Stomach (tissue), 9 donors: ENCODE results near the gene PTPRF. TPM values are rescaled to one million over a fixed set of nuclear protein-coding genes. Genes with fewer than 3 reads are reported as not detected.

Experiments used
- DNase-seq, 2 donors: peaks; one replicate each; pipeline versions ENCODE4 v3.0.0 to v3.0.0-alpha.2; 2013 to 2019
- H3K27ac ChIP-seq, 5 donors: fragments of 200-600 bp in 4 of 5; sonication (generic) in 4 of 5; one replicate each; pipeline ENCODE4 v1.5.1; 2013 to 2019; ENCODE audit warnings: mild to moderate bottlenecking in 1 of 5, moderate library complexity in 1 of 5
- H3K27me3 ChIP-seq, 3 donors: fragments of 200-600 bp; sonication (generic); one replicate each; pipeline ENCODE4 v1.5.1; 2017 to 2019; ENCODE audit warnings: mixed run types in 1 of 3
- H3K36me3 ChIP-seq, 4 donors: fragments of 200-600 bp; sonication (generic); 1 replicate in 3 of 4; 2 replicates in 1 of 4; pipeline ENCODE4 v1.5.1; 2016 to 2019
- H3K4me1 ChIP-seq, 4 donors: fragments of 200-600 bp; sonication (generic); one replicate each; pipeline ENCODE4 v1.5.1; 2016 to 2019
- H3K4me3 ChIP-seq, 4 donors: fragments of 200-600 bp; sonication (generic) in 3 of 4; one replicate each; pipeline ENCODE4 v1.5.1; 2016 to 2019; ENCODE audit warnings: mild to moderate bottlenecking in 1 of 4
- H3K9me3 ChIP-seq, 4 donors: fragments of 200-600 bp; sonication (generic); one replicate each; pipeline ENCODE4 v1.5.1; 2016 to 2019
- EP300 ChIP-seq: sonication (generic); formaldehyde crosslinking; IDR thresholded peaks from one replicate; pipeline ENCODE4 v1.6.1; 2017; ENCODE audit warnings: antibody characterized with exemption
- POLR2A ChIP-seq, 4 donors: fragments of 450-650 bp; IDR thresholded peaks; one replicate each; pipeline ENCODE4 v1.6.1; 2016; ENCODE audit warnings: antibody characterized with exemption in 4 of 4, control low read depth in 2 of 4, mild to moderate bottlenecking in 1 of 4, moderate library complexity in 1 of 4
- POLR2AphosphoS5 ChIP-seq, 3 donors: sonication (generic); formaldehyde crosslinking; IDR thresholded peaks; one replicate each; pipeline ENCODE4 v1.6.1; 2016; ENCODE audit warnings: antibody characterized with exemption in 3 of 3
- WGBS, 5 donors: extraction: QIAGEN DNeasy Blood & Tissue Kit in 3 of 5; methylation state at CpG; one replicate each; pipeline versions ENCODE4 v1.1.5 to v1.1.7; 2013 to 2018; 5-methylcytosine and 5-hydroxymethylcytosine counted together
- intact Hi-C: fragments of 100-400 bp; cut with DNase I; formaldehyde crosslinking; loops from one replicate; pipeline ENCODE4 v1.15.1; 2023; ENCODE audit warnings: low total_unique reads
- polyA plus RNA-seq, 3 donors: library from polyadenylated mRNA; stranded (reverse); fragments of 200-250 nt; gene quantifications; one replicate each; pipeline ENCODE4 v1.2.3, GENCODE V29; 2013
- total RNA-seq, 5 donors: library from RNA; depleted of rRNA; stranded (reverse); fragments of >200 nt; gene quantifications; one replicate each; pipeline versions ENCODE4 v1.1.0 to v1.2.3, GENCODE V29; 2014 to 2016
- TF ChIP-seq, protein P1 (sequence below), 7 experiments: fragments of 450-650 bp in 4 of 7; fragments of 200-600 bp in 3 of 7; sonication (generic) in 3 of 7; IDR thresholded peaks; one replicate each; pipeline ENCODE4 v1.5.1; 2016 to 2019; ENCODE audit warnings: antibody characterized with exemption in 7 of 7, control low read depth in 2 of 7, mild to moderate bottlenecking in 1 of 7
- donor health status: healthy with polysubstance abuse.
- donor health status: Bipolar disorder and iron deficiency.
- donor health status: healthy.

Gene PTPRF
- total and polyA plus RNA-seq, 8 donors = 11.3 to 282 (median 82.0) TPM

DNA sequence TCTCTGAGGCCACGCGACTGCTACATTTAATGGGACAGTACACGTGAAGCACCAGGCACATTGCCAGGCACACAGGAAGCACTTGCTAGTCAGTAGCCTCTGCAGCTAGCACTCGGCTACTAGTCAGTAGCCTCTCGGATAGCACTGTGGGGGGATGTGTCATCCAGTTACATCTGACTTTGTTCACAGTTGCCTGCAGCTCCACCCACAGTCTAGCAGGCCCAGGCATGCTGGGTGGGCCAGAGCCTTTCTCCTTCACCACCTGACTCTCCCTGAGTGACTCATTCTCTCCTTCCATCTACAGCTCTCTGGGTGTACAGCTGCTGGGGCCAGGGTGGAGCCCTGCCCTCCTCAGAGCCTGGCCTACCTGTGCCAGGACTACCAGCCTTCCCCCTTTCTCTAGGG, 51.5 kb downstream of the PTPRF start:
- WGBS, 5 donors = 54 to 73% (median 61%) methylated on average over 5 of the region's 5 CpGs
- no peak for TF ChIP-seq EP300
- peak in 2 of 3 donors; percentile 49 to 59 for TF ChIP-seq POLR2AphosphoS5 (IDR thresholded peaks at IDR 0.05)
- no peaks in the 10 kb centered on the region for H3K9me3 ChIP-seq
- peaks cover 0 to 10% (median 6%) of the 10 kb centered on the region in 4 donors for H3K4me1 ChIP-seq
- peak overlapping the region; percentile 46 to 74 (median 62) for H3K27ac ChIP-seq
- intact Hi-C loops = no loop called here
- peaks cover 0 to 91% (median 55%) of the 10 kb centered on the region in 4 donors for H3K36me3 ChIP-seq
- peak; percentile 68 to 92 for DNase-seq
- no peak overlapping the region for H3K4me3 ChIP-seq
- no peaks in the 10 kb centered on the region for H3K27me3 ChIP-seq

DNA sequence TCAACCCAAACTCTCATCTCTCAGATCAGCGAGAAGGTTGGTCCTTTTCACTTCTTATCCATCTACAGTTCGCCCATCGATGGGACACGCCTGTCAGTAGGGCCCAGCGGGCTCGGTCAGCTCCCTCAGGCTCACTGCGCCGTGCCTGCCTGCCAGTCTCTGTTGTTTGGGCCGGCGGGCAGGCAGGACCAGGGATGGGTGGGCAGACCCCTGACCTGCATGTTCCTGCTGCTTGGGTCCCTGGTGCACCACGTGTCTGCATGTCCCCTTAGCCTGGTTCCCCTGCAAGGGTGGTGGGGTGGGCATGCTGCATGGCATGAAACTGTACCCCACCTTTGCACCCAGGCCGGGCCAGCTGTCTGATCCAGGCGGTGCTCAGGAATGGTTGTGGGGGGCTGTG, 52.4 kb downstream of the PTPRF start:
- Histone ChIP-seq H3K9me3 (no peaks in the 10 kb centered on the region), H3K36me3 (peaks cover 0 to 89% (median 55%) of the 10 kb centered on the region in 4 donors), H3K4me3 (no peak overlapping the region), H3K4me1 (peaks cover 0 to 10% (median 6%) of the 10 kb centered on the region in 4 donors), H3K27ac (peak overlapping the region in 1 of 5 donors; percentile 74), H3K27me3 (no peaks in the 10 kb centered on the region)
- DNase-seq = no peak
- 91 to 96% (median 94%) methylated on average over 13 of the region's 13 CpGs for WGBS, 5 donors
- intact Hi-C loops = no loop called here
- no peak for TF ChIP-seq EP300
- TF ChIP-seq POLR2AphosphoS5 (IDR thresholded peaks at IDR 0.05) = no peak
- TF ChIP-seq, protein P1, sequence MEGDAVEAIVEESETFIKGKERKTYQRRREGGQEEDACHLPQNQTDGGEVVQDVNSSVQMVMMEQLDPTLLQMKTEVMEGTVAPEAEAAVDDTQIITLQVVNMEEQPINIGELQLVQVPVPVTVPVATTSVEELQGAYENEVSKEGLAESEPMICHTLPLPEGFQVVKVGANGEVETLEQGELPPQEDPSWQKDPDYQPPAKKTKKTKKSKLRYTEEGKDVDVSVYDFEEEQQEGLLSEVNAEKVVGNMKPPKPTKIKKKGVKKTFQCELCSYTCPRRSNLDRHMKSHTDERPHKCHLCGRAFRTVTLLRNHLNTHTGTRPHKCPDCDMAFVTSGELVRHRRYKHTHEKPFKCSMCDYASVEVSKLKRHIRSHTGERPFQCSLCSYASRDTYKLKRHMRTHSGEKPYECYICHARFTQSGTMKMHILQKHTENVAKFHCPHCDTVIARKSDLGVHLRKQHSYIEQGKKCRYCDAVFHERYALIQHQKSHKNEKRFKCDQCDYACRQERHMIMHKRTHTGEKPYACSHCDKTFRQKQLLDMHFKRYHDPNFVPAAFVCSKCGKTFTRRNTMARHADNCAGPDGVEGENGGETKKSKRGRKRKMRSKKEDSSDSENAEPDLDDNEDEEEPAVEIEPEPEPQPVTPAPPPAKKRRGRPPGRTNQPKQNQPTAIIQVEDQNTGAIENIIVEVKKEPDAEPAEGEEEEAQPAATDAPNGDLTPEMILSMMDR (IDR thresholded peaks at IDR 0.05) = no peak
- no peak for TF ChIP-seq POLR2A (IDR thresholded peaks at IDR 0.05)

GRCh38 chr1:43584204-43584603, 53.5 kb downstream of the PTPRF start:
- TF ChIP-seq EP300 (no peak), POLR2AphosphoS5 (IDR thresholded peaks at IDR 0.05) (no peak), POLR2A (IDR thresholded peaks at IDR 0.05) (no peak)
- TF ChIP-seq, protein P1 (IDR thresholded peaks at IDR 0.05) = no peak
- Histone ChIP-seq H3K4me1 (peaks cover 0 to 10% (median 6%) of the 10 kb centered on the region in 4 donors), H3K4me3 (no peak overlapping the region), H3K9me3 (no peaks in the 10 kb centered on the region), H3K27me3 (no peaks in the 10 kb centered on the region), H3K36me3 (peaks cover 0 to 88% (median 54%) of the 10 kb centered on the region in 4 donors), H3K27ac (no peak overlapping the region)
- 68 to 86% (median 71%) methylated on average over 8 of the region's 8 CpGs for WGBS, 5 donors
- intact Hi-C loops = no loop called here
- no peak for DNase-seq

DNA sequence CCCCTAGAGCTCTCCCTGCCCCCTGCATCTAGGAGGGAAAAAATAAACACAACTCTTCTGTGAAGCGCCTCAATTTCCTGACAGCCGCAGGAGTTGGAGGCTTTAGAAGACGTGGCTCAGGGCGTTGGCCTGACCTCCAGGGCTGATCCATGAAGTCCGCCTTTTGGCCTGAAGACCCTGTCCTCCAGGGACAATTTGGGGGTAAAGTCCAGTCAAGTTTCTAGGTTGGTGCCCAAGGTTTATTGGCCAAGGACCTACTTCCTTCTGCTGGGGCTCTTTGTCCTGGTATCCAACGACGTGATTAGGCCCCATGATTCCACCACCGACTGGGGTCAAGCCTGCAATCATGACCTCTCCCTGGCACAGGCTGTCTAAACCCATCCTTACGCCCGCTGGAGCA, 54.9 kb downstream of the PTPRF start:
- no peak for DNase-seq
- no peak overlapping the region for H3K27ac ChIP-seq
- H3K36me3 ChIP-seq = peaks cover 0 to 88% (median 53%) of the 10 kb centered on the region in 4 donors
- H3K4me1 ChIP-seq = peaks cover 0 to 10% (median 4%) of the 10 kb centered on the region in 4 donors
- TF ChIP-seq, protein P1 (IDR thresholded peaks at IDR 0.05) = no peak
- TF ChIP-seq EP300 (no peak), POLR2A (IDR thresholded peaks at IDR 0.05) (no peak), POLR2AphosphoS5 (IDR thresholded peaks at IDR 0.05) (no peak)
- intact Hi-C loops = no loop called here
- H3K27me3 ChIP-seq = no peaks in the 10 kb centered on the region
- H3K9me3 ChIP-seq = no peaks in the 10 kb centered on the region
- no peak overlapping the region for H3K4me3 ChIP-seq
- WGBS, 5 donors = 69 to 77% (median 74%) methylated on average over 10 of the region's 10 CpGs

GRCh38 chr1:43586136-43586731, 55.6 kb downstream of the PTPRF start:
- Histone ChIP-seq H3K27me3 (no peaks in the 10 kb centered on the region), H3K9me3 (no peaks in the 10 kb centered on the region), H3K4me3 (no peak overlapping the region), H3K27ac (no peak overlapping the region), H3K4me1 (peaks cover 0 to 10% (median 2%) of the 10 kb centered on the region in 4 donors), H3K36me3 (peaks cover 3 to 88% (median 54%) of the 10 kb centered on the region in 4 donors)
- 85 to 92% (median 91%) methylated on average over 2 to 6 of the region's 6 CpGs for WGBS, 5 donors
- DNase-seq = no peak
- intact Hi-C loops = no loop called here
- no peak for TF ChIP-seq EP300
